OCI-LY7 (cell line): ENCODE measurements around the gene SMIM33. TPM values are rescaled to one million over a fixed set of nuclear protein-coding genes. Genes with fewer than 3 reads are reported as not detected.
"Not testable (repeated sequence)": the region's sequence is repeated elsewhere in the genome, so short reads cannot be mapped to it uniquely, and the experiment has no call there.

Experiments
- BruUV-seq: library from RNA; stranded (reverse); fragments of 400-500 nt; replicated peaks from 2 replicates; lab custom pipeline; 2021; lab: Mats Ljungman, UMichigan
- CTCF ChIA-PET: fragments of 300-600 bp; sonication (Branson Sonifier 250); formaldehyde crosslinking; loops from one replicate; lab custom pipeline; 2022; ENCODE audit warnings: antibody characterized with exemption; ENCODE audit not compliant: unreplicated experiment; lab: Charles Lee
- POLR2A ChIA-PET: fragments of 300-600 bp; sonication (Branson Sonifier 250); formaldehyde crosslinking; loops from one replicate; lab custom pipeline; 2022; ENCODE audit warnings: antibody characterized with exemption; lab: Charles Lee
- DNase-seq: peaks from one replicate; pipeline ENCODE4 v3.0.0-alpha.2; 2015; ENCODE audit warnings: low spot score
- H2AFZ ChIP-seq: fragments of 200-600 bp; sonication (generic), shearing (Covaris generic); 2 replicates; pipeline ENCODE4 v1.6.1; 2014; ENCODE audit warnings: mild to moderate bottlenecking, antibody characterized with exemption, low read length, moderate library complexity
- H3K27ac ChIP-seq: fragments of 200-600 bp; sonication (generic); 2 replicates; pipeline ENCODE4 v1.5.1; 2014; ENCODE audit warnings: mixed run types, low read depth, mild to moderate bottlenecking, moderate library complexity, low read length, inconsistent platforms; ENCODE audit not compliant: poor library complexity, severe bottlenecking
- H3K36me3 ChIP-seq: fragments of 200-600 bp; sonication (generic); 2 replicates; pipeline ENCODE4 v1.6.1; 2014; ENCODE audit warnings: mild to moderate bottlenecking, antibody characterized with exemption, low read length, moderate library complexity, mixed read lengths; ENCODE audit not compliant: insufficient read depth
- H3K4me1 ChIP-seq: fragments of 200-600 bp; sonication (generic); 2 replicates; pipeline ENCODE4 v1.5.1; 2014; ENCODE audit warnings: mild to moderate bottlenecking, low read length; ENCODE audit not compliant: insufficient read depth, poor library complexity, severe bottlenecking
- H3K4me2 ChIP-seq: fragments of 200-600 bp; sonication (generic); 2 replicates; pipeline ENCODE4 v1.6.1; 2014; ENCODE audit warnings: mild to moderate bottlenecking, low read length
- H3K4me3 ChIP-seq: fragments of 200-600 bp; sonication (generic); 2 replicates; pipeline ENCODE4 v1.5.1; 2014; ENCODE audit warnings: mild to moderate bottlenecking, low read depth, low read length; ENCODE audit not compliant: poor library complexity, severe bottlenecking
- H3K79me2 ChIP-seq: fragments of 200-600 bp; sonication (generic); 2 replicates; pipeline ENCODE4 v1.6.1; 2016; ENCODE audit warnings: low read depth, mild to moderate bottlenecking, low read length, moderate library complexity, mixed read lengths; ENCODE audit not compliant: insufficient read depth
- H3K9me2 ChIP-seq: fragments of 200-600 bp; sonication (generic); 2 replicates; pipeline ENCODE4 v1.6.1; 2016; ENCODE audit warnings: mild to moderate bottlenecking, low read length, mixed read lengths; ENCODE audit not compliant: insufficient read depth
- H3K9me3 ChIP-seq: fragments of 200-600 bp; sonication (generic); 2 replicates; pipeline ENCODE4 v1.6.1; 2014; ENCODE audit warnings: mild to moderate bottlenecking, mixed run types, low read length, mixed read lengths
- H4K20me1 ChIP-seq: fragments of 200-600 bp; sonication (generic); 2 replicates; pipeline ENCODE4 v1.6.1; 2014; ENCODE audit warnings: mild to moderate bottlenecking, antibody characterized with exemption, low read length, moderate library complexity, mixed read lengths; ENCODE audit not compliant: insufficient read depth
- EZH2phosphoT487 ChIP-seq: fragments of 200-600 bp; sonication (generic); IDR thresholded peaks from 2 replicates; pipeline ENCODE4 v1.6.1; 2018; ENCODE audit warnings: low read depth, borderline replicate concordance, mild to moderate bottlenecking, mixed run types, antibody characterized with exemption, low read length, moderate library complexity, mixed read lengths
- intact Hi-C: fragments of 100-400 bp; cut with micrococcal nuclease; formaldehyde crosslinking; loops from one replicate; pipeline ENCODE4 v1.10.0; 2022; ENCODE audit not compliant: unreplicated experiment
- total RNA-seq, 2 experiments: library from RNA; depleted of rRNA in 1 of 2; stranded (reverse); fragments of >200 nt in 1 of 2; shearing (Covaris generic) in 1 of 2; gene quantifications; 2 replicates each; pipeline ENCODE4 v1.2.3, GENCODE V29; 2014 to 2022
- TF ChIP-seq, protein P1 (sequence below): fragments of 200-600 bp; sonication (generic); conservative IDR thresholded peaks from 2 replicates; pipeline ENCODE4 v1.5.1; 2014; ENCODE audit warnings: mild to moderate bottlenecking, antibody characterized with exemption, low read length, moderate library complexity, mixed read lengths

SMIM33 gene
- total RNA-seq, 2 experiments from 2014 or later = not detected

DNA sequence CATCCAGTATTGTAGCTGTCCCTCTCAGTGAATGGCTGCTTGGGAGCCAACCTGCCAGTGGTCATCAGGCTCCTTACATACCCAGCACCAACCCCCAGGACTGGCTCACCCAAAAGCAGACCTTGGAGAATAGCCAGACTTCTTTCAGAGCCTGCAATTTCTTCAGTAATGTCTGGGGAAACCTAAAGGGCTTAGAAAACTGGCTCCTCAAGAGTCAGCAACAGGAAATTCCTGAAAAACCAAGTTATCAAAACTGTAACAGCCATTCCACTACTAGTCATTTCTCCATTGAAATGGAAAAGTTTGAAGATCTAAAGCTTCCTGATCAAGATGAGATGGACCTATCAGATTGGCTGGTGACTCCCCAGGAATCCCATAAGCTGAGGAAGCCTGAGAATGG lies 24.0 kb downstream of the SMIM33 start:
- H3K9me3 ChIP-seq = no peaks in the 10 kb centered on the region
- no peaks in the 10 kb centered on the region for H4K20me1 ChIP-seq
- H2AFZ ChIP-seq = no peak overlapping the region
- no peaks in the 10 kb centered on the region for H3K36me3 ChIP-seq
- intact Hi-C loops = no loop called here
- ChIA-PET POLR2A (interaction anchor here (0.7 to 1.0 kb wide), 2 partner anchors 13 to 1854 kb away, joined by 3 read pairs; no protein-coding TSS in a partner anchor), CTCF (no interaction called here)
- no peaks in the 10 kb centered on the region for H3K4me1 ChIP-seq
- H3K9me2 ChIP-seq = no peaks in the 10 kb centered on the region
- H3K79me2 ChIP-seq = no peaks in the 10 kb centered on the region
- no peak for DNase-seq
- H3K4me2 ChIP-seq = no peak overlapping the region
- H3K4me3 ChIP-seq = no peak overlapping the region
- no TSS peak for BruUV-seq
- H3K27ac ChIP-seq = no peak overlapping the region
- TF ChIP-seq, protein P1, sequence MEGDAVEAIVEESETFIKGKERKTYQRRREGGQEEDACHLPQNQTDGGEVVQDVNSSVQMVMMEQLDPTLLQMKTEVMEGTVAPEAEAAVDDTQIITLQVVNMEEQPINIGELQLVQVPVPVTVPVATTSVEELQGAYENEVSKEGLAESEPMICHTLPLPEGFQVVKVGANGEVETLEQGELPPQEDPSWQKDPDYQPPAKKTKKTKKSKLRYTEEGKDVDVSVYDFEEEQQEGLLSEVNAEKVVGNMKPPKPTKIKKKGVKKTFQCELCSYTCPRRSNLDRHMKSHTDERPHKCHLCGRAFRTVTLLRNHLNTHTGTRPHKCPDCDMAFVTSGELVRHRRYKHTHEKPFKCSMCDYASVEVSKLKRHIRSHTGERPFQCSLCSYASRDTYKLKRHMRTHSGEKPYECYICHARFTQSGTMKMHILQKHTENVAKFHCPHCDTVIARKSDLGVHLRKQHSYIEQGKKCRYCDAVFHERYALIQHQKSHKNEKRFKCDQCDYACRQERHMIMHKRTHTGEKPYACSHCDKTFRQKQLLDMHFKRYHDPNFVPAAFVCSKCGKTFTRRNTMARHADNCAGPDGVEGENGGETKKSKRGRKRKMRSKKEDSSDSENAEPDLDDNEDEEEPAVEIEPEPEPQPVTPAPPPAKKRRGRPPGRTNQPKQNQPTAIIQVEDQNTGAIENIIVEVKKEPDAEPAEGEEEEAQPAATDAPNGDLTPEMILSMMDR = no peak
- TF ChIP-seq EZH2phosphoT487 = no peak

DNA sequence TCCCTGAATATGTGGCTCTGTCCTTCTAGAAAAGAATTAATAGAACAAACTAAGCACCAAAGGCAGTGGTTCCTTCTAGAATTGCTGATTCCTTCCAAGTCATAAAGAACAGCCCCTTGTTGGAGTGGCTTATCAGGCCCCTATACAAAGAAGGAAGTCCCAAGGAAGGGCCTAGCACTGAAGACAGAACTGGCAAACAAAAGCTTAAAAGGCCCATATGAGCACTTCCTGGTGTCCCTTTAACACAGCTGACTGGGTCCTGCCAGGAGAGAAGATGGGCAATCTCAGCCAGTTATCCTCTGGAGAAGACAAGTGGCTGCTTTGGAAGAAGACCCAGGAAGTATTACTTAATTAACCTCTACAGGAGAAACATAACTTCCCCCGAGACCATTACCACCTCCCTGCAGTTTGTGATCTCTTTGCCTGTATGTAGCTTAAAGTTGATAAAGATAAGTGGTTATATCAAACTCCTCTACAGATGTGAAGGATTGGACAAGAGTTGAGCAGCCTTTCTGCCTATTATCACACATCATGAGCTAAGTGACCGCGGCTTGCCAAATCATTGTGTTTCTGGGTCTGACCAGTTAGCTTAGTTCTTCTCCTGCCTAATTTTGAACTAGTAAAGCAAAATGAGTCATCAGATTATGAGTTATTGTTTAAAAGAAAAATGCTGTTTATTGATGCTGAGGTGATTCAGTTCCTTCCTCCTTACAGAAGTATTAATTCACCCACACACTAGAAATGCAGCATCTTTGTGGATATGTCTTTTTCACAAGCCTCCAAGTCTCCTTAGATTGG lies 25.0 kb downstream of the SMIM33 start:
- Histone ChIP-seq H3K4me2 (no peak overlapping the region), H3K4me1 (no peaks in the 10 kb centered on the region), H3K36me3 (no peaks in the 10 kb centered on the region), H4K20me1 (no peaks in the 10 kb centered on the region), H3K27ac (no peak overlapping the region), H3K9me2 (no peaks in the 10 kb centered on the region), H3K4me3 (no peak overlapping the region), H2AFZ (no peak overlapping the region), H3K79me2 (no peaks in the 10 kb centered on the region), H3K9me3 (no peaks in the 10 kb centered on the region)
- CTCF ChIA-PET = no interaction called here
- TF ChIP-seq, protein P1 = no peak
- no peak for TF ChIP-seq EZH2phosphoT487
- POLR2A ChIA-PET = interaction anchor here (0.6 kb wide), 2 partner anchors 25 to 71 kb away, joined by 4 to 5 read pairs; no protein-coding TSS in a partner anchor
- DNase-seq = no peak
- intact Hi-C loops = no loop called here
- BruUV-seq = no TSS peak

DNA sequence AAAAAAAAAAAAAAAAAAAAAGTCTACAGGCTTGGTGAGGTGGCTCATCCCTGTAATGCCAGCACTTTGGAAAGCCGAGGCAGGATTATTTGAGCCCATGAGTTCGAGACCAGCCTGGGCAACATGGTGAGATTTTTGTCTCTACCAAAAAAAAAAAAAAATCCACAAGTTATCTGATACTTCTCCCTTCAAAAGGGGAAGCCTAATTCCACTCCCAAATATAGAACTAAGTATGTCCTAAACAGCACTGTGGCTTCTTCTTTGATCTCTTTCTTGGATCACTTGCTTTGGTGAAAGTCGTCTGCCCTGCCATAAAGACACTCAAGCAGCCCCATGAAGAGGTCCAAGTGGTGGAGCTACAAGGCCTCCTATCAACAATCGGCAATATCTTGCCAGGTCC lies 30.6 kb downstream of the SMIM33 start:
- TF ChIP-seq, protein P1 = no peak
- TF ChIP-seq EZH2phosphoT487 = no peak
- Histone ChIP-seq H3K4me1 (no peaks in the 10 kb centered on the region), H3K9me3 (no peaks in the 10 kb centered on the region), H3K36me3 (no peaks in the 10 kb centered on the region), H3K4me2 (no peak overlapping the region), H2AFZ (no peak overlapping the region), H4K20me1 (no peaks in the 10 kb centered on the region), H3K4me3 (no peak overlapping the region), H3K9me2 (no peaks in the 10 kb centered on the region), H3K27ac (no peak overlapping the region), H3K79me2 (no peaks in the 10 kb centered on the region)
- CTCF ChIA-PET = no interaction called here
- no TSS peak for BruUV-seq
- intact Hi-C loops = no loop called here
- no peak for DNase-seq
- POLR2A ChIA-PET = no interaction called here

DNA sequence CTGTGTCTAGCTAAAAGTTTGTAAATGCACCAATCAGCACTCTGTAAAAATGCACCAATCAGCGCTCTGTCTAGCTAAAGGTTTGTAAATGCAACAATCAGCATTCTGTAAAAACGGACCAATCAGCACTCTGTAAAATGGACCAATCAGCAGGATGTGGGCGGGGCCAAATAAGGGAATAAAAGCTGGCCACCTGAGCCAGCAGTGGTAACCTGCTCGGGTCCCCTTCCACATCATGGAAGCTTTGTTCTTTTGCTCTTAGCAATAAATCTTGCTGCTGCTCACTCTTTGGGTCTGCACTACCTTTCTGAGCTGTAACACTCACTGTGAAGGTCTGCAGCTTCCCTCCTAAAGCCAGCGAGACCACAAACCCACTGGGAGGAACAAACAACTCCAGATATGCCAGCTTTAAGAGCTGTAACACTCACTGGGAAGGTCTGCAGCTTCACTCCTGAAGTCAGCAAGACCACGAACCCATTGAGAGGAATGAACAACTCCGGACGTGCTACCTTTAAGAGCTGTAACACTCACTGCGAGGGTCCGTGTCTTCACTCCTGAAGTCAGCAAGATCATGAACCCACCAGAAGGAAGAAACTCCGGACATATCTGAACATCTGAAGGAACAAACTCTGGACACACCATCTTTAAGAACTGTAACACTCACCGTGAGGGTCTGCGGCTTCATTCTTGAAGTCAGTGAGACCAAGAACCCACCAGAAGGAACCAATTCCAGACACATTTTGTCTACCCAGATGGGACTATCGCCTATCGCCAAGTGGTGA lies 32.4 kb downstream of the SMIM33 start:
- H3K36me3 ChIP-seq, POLR2A ChIA-PET, H3K79me2 ChIP-seq, H3K4me3 ChIP-seq, H3K4me1 ChIP-seq, H3K4me2 ChIP-seq, H2AFZ ChIP-seq, H3K9me2 ChIP-seq, H4K20me1 ChIP-seq, intact Hi-C loops, DNase-seq, BruUV-seq, CTCF ChIA-PET, H3K27ac ChIP-seq, H3K9me3 ChIP-seq: not testable (repeated sequence)
